Erythroblast (primary cell): ENCODE measurements around the gene SNAPC2.

Source experiments
- DNase-seq, 2 experiments: peaks; one replicate each; lab custom pipeline; 2025; lab: John Stamatoyannopoulos, UW
- GATA1 ChIP-seq: IDR thresholded peaks from 2 replicates; pipeline ENCODE4 v1.6.1; 2011; ENCODE audit warnings: low read depth, mild to moderate bottlenecking, control low read depth, low read length, moderate library complexity
- POLR2A ChIP-seq: IDR thresholded peaks from 2 replicates; pipeline ENCODE4 v1.6.1; 2011; ENCODE audit warnings: mild to moderate bottlenecking, low read length

The SNAPC2 gene

GRCh38 chr19:7908742-7909461 is 11.2 kb upstream of the SNAPC2 start:
- TF ChIP-seq POLR2A (no peak), GATA1 (no peak)
- DNase-seq: no peak

DNA sequence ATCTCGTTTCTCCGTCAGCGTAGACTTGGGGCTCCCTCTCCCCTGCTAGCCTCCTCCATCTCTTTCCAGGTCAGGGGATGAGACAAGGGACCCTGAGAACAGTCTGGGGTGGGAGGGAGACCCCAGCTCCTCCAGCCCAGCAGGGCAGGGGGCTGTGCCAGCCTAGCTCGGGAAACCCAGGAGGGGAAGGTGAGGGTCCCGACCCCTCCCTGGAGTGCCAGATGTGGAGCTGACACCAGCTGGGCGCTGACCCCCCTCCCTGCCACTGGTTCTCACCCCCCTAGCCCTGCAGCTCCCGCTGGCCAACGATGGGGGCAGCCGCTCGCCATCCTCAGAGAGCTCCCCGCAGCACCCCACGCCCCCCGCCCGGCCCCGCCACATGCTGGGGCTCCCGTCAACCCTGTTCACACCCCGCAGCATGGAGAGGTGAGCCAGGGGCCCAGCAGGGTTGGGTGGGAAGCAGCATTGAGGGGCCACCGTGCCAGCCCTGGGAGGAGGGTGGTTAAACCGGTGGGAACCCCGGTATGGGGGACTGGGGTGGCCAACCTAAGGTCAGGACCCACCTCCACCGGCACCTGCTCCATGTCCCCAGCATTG is 10.6 kb upstream of the SNAPC2 start:
- DNase-seq: no peak
- no peak for TF ChIP-seq GATA1

GRCh38 chr19:7910321-7911161 is 9.6 kb upstream of the SNAPC2 start:
- no peak for TF ChIP-seq GATA1
- DNase-seq: no peak

- DNase-seq: no peak
- TF ChIP-seq GATA1 (no peak), POLR2A (no peak)
These were observed 8.5 kb upstream of the SNAPC2 start for GRCh38 chr19:7911508-7912143.

- DNase-seq: no peak
- no peak for TF ChIP-seq GATA1
- TF ChIP-seq POLR2A: no peak
These were observed 7.9 kb upstream of the SNAPC2 start for GRCh38 chr19:7912144-7912696.

- TF ChIP-seq POLR2A (no peak), GATA1 (no peak)
- no peak for DNase-seq
These were observed 7.2 kb upstream of the SNAPC2 start for GRCh38 chr19:7912697-7913564.

- no peak for TF ChIP-seq POLR2A
These were observed 6.5 kb upstream of the SNAPC2 start for GRCh38 chr19:7913652-7914051.

GRCh38 chr19:7914099-7914498 is 6.0 kb upstream of the SNAPC2 start:
- DNase-seq: no peak
- TF ChIP-seq POLR2A: no peak
- no peak for TF ChIP-seq GATA1

More at GRCh38 chr19:7913652-7914051, 6.5 kb upstream of the SNAPC2 start:
- no peak for DNase-seq

DNA sequence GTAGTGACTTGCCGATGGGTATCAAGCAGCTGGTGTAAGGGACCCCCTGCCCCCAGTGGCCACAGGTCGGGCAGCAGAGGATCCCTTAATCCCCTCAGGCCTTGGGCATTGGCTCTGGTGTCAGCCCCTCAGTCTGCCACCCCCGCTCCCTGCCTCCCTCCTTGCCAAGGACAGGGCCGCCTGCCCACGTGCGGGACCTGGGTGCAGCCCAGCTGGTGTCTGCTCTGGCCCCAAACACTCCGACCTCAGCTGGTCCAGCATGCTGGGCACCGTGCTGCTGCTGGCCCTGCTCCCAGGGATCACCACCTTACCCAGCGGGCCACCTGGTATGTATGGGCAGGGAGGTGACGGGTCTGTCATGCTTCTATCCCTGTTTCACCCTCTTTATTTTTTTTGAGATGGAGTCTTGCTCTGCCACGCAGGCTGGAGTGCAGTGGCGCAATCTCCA is 5.5 kb upstream of the SNAPC2 start, which contains the start of gene TGFBR3L:
Gene TGFBR3L (plus strand): TSS at position 233 of the 448 bp plus-strand sequence.
- TF ChIP-seq POLR2A: no peak
- no peak for TF ChIP-seq GATA1
- DNase-seq: no peak

GRCh38 chr19:7915250-7916102 is 4.7 kb upstream of the SNAPC2 start:
- no peak for DNase-seq
- TF ChIP-seq POLR2A (no peak), GATA1 (no peak)

DNA sequence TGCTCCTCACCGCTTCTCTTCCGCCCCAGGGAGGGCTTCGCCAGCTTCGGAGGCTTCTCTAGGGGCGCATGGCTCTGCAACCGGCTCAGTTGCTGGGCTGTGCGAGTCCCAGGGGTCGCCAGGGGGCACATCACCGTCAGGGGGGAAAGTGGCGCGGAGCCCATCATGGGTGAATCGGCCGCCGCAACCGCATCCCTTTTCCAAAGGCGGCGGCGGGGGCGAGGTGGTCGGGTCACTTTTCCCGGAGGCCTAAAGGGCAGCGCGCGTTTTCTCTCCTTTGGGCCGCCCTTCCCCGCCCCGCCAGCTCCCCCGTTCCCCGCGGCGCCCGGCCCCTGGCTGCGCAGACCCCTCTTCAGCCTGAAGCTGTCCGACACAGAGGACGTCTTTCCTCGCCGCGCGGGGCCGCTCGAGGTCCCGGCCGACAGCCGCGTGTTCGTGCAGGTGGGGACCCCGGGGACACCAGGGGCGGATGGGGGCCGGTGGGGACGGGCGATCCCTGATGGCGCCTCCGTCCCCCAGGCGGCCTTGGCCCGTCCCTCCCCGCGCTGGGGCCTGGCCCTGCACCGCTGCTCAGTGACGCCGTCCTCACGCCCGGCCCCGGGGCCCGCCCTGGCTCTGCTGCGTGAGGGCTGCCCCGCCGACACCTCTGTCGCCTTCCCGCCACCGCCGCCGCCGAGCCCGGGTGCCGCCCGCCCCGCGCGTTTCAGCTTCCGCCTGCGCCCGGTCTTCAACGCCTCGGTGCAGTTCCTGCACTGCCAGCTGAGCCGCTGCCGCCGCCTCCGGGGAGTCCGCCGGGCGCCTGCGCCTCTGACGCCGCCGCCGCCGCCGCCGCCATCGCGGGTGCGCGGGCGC is 3.8 kb upstream of the SNAPC2 start:
- DNase-seq: peak; percentile 80 to 83
- TF ChIP-seq POLR2A: no peak
- TF ChIP-seq GATA1: no peak
